ENCODE measurements around the gene LURAP1L. TPM values are rescaled to one million over a fixed set of nuclear protein-coding genes. Genes with fewer than 3 reads are reported as not detected.
A peak's percentile ranks its signal among the peaks of the same experiment; 100 is the strongest.

The LURAP1L gene
- polyA plus RNA-seq, 2 of the 4 experiments (the other 2 are of a cell fraction) = 24.4 to 61.4 TPM

- TF ChIP-seq NPAS2 (CRISPR knock-in tag; IDR thresholded peaks at IDR 0.05; ENCODE audit: borderline replicate concordance) = 0 out of 2 replicates have a peak, but pooled peaks have one; percentile 34
- TF ChIP-seq TP53 (CRISPR knock-in tag; IDR thresholded peaks at IDR 0.05) = no peak
- TF ChIP-seq HEYL (CRISPR knock-in tag; IDR thresholded peaks at IDR 0.05) = peak; percentile 68; the same call in 1 of the 2 replicates
- TF ChIP-seq ZFP36 (IDR thresholded peaks at IDR 0.05; ENCODE audit: borderline replicate concordance, partially characterized antibody) = no peak
- TF ChIP-seq USF2 (IDR thresholded peaks at IDR 0.05) = peak; percentile 84
- TF ChIP-seq SMC3 (IDR thresholded peaks at IDR 0.05) = peak; percentile 51; the same call in 1 of the 3 replicates
- no peak for TF ChIP-seq SREBF2 (IDR thresholded peaks at IDR 0.05)
- peak; percentile 60 for TF ChIP-seq BHLHE40 (IDR thresholded peaks at IDR 0.05; ENCODE audit: low read depth, low read length)
- TF ChIP-seq JUN (IDR thresholded peaks at IDR 0.05) = peak; percentile 99
- TF ChIP-seq RAD21 (conservative IDR thresholded peaks at IDR 0.05 in 1 of 2, IDR thresholded peaks at IDR 0.05 in 1 of 2) = peak; percentile 14 to 59
- TF ChIP-seq CTCF (IDR thresholded peaks at IDR 0.05) = peak; percentile 6; the same call in 1 of the 3 replicates
- peak; percentile 85 for TF ChIP-seq GATA3 (IDR thresholded peaks at IDR 0.05; ENCODE audit: borderline replicate concordance)
- peak; percentile 97 for TF ChIP-seq HES2 (IDR thresholded peaks at IDR 0.05)
- 0 out of 2 replicates have a peak, but pooled peaks have one; percentile 41 for TF ChIP-seq ZSCAN20 (CRISPR knock-in tag; IDR thresholded peaks at IDR 0.05)
- no peak for TF ChIP-seq NR3C1 (IDR thresholded peaks at IDR 0.05)
Measured at GRCh38 chr9:12813960-12814876, 39.4 kb downstream of the LURAP1L start (continued).

GRCh38 chr9:12814877-12815237 is 40.0 kb downstream of the LURAP1L start:
- no peak; a peak in 1 of 6 replicates for ATAC-seq
- CTCF ChIA-PET = interaction anchor here (0.8 to 7.1 kb wide), 10 partner anchors 9 to 91 kb away, joined by 3 to 98 read pairs (median 5); partner anchors contain the start of gene LURAP1L
- no peak for DNase-seq (ENCODE audit: low read depth in 1 of 2, low spot score in 1 of 2)
- no peak for FAIRE-seq
- H3K4me1 ChIP-seq = peaks cover 80% of the 10 kb centered on the region
- POLR2A ChIA-PET = interaction anchor here (0.9 to 2.7 kb wide), 4 partner anchors 30 to 95 kb away, joined by 4 to 48 read pairs (median 22); partner anchors contain the start of gene LURAP1L
- TF ChIP-seq FOSB (CRISPR knock-in tag; IDR thresholded peaks at IDR 0.05) = peak; percentile 79
- TF ChIP-seq BCL3 (IDR thresholded peaks at IDR 0.05) = no peak
- TF ChIP-seq MAX (IDR thresholded peaks at IDR 0.05) = no peak
- TF ChIP-seq HOXA7 (CRISPR knock-in tag; IDR thresholded peaks at IDR 0.05) = peak; percentile 72
- H3K4me2 ChIP-seq = peak overlapping the region; percentile 83
- peaks cover 12% of the 10 kb centered on the region for H3K9me3 ChIP-seq
- H3K4me3 ChIP-seq = peak overlapping the region; percentile 15; the same call in 1 of the 3 replicates
- H3K27ac ChIP-seq = peak overlapping the region; percentile 93 to 94
